Measurements from ENCODE around the gene ADAMTS5.

The ADAMTS5 gene

GRCh38 chr21:26912466-26912865 is 54.4 kb downstream of the ADAMTS5 start:
- Histone ChIP-seq H3K36me3 (ENCODE audit: insufficient read depth, low read length) (no peaks in the 10 kb centered on the region), H3K4me2 (ENCODE audit: insufficient read depth, low read length) (no peak overlapping the region), H4K20me1 (ENCODE audit: insufficient read depth, low read length) (no peaks in the 10 kb centered on the region), H3K4me3 (ENCODE audit: low read depth in 1 of 2, low read length in 2 of 2) (no peak overlapping the region), H3K9me3 (ENCODE audit: insufficient read depth, low read length, severe bottlenecking) (peaks cover 6% of the 10 kb centered on the region), H3K79me2 (ENCODE audit: insufficient read depth, low read length) (no peaks in the 10 kb centered on the region), H3K27ac (ENCODE audit: low read length) (no peak overlapping the region), H3K27me3 (ENCODE audit: insufficient read depth, low read length, poor library complexity) (no peaks in the 10 kb centered on the region), H3K9ac (ENCODE audit: low read depth, low read length) (no peak overlapping the region), H2AFZ (ENCODE audit: low read depth, low read length) (no peak overlapping the region), H3K4me1 (ENCODE audit: insufficient read depth, low read length) (no peaks in the 10 kb centered on the region)
- DNase-seq (no peak), ATAC-seq (ENCODE audit: insufficient read depth, low read depth) (no peak)
- TF ChIP-seq EZH2 (IDR thresholded peaks at IDR 0.05; ENCODE audit: borderline replicate concordance, low read depth, low read length, severe bottlenecking) (no peak), CTCF (IDR thresholded peaks at IDR 0.05; ENCODE audit: borderline replicate concordance, extremely low read depth, low read length, poor library complexity, severe bottlenecking) (no peak)

- DNase-seq = no peak
- no peak overlapping the region for H3K4me2 ChIP-seq (ENCODE audit: insufficient read depth, low read length)
Measured at GRCh38 chr21:26909972-26910371, 56.9 kb downstream of the ADAMTS5 start.

GRCh38 chr21:26900980-26901379 is 65.9 kb downstream of the ADAMTS5 start:
- Histone ChIP-seq H3K27me3 (ENCODE audit: insufficient read depth, low read length, poor library complexity) (no peaks in the 10 kb centered on the region), H3K4me2 (ENCODE audit: insufficient read depth, low read length) (no peak overlapping the region), H2AFZ (ENCODE audit: low read depth, low read length) (no peak overlapping the region), H3K9me3 (ENCODE audit: insufficient read depth, low read length, severe bottlenecking) (no peaks in the 10 kb centered on the region), H3K4me1 (ENCODE audit: insufficient read depth, low read length) (no peaks in the 10 kb centered on the region), H3K4me3 (ENCODE audit: low read depth in 1 of 2, low read length in 2 of 2) (no peak overlapping the region), H3K27ac (ENCODE audit: low read length) (no peak overlapping the region), H3K9ac (ENCODE audit: low read depth, low read length) (no peak overlapping the region), H4K20me1 (ENCODE audit: insufficient read depth, low read length) (no peaks in the 10 kb centered on the region), H3K36me3 (ENCODE audit: insufficient read depth, low read length) (no peaks in the 10 kb centered on the region), H3K79me2 (ENCODE audit: insufficient read depth, low read length) (no peaks in the 10 kb centered on the region)
- DNase-seq (no peak), ATAC-seq (ENCODE audit: insufficient read depth, low read depth) (no peak)
- TF ChIP-seq CTCF (IDR thresholded peaks at IDR 0.05; ENCODE audit: borderline replicate concordance, extremely low read depth, low read length, poor library complexity, severe bottlenecking) (no peak), EZH2 (IDR thresholded peaks at IDR 0.05; ENCODE audit: borderline replicate concordance, low read depth, low read length, severe bottlenecking) (no peak)

More at GRCh38 chr21:26909972-26910371, 56.9 kb downstream of the ADAMTS5 start:
- H3K9ac ChIP-seq (ENCODE audit: low read depth, low read length) = no peak overlapping the region
- no peaks in the 10 kb centered on the region for H3K79me2 ChIP-seq (ENCODE audit: insufficient read depth, low read length)
- H3K4me3 ChIP-seq (ENCODE audit: low read depth in 1 of 2, low read length in 2 of 2) = no peak overlapping the region
- no peak overlapping the region for H3K27ac ChIP-seq (ENCODE audit: low read length)
- H4K20me1 ChIP-seq (ENCODE audit: insufficient read depth, low read length) = no peaks in the 10 kb centered on the region
- H3K27me3 ChIP-seq (ENCODE audit: insufficient read depth, low read length, poor library complexity) = no peaks in the 10 kb centered on the region
- no peak for TF ChIP-seq EZH2 (IDR thresholded peaks at IDR 0.05; ENCODE audit: borderline replicate concordance, low read depth, low read length, severe bottlenecking)
- no peak for TF ChIP-seq CTCF (IDR thresholded peaks at IDR 0.05; ENCODE audit: borderline replicate concordance, extremely low read depth, low read length, poor library complexity, severe bottlenecking)
- peaks cover 6% of the 10 kb centered on the region for H3K9me3 ChIP-seq (ENCODE audit: insufficient read depth, low read length, severe bottlenecking)
- no peak overlapping the region for H2AFZ ChIP-seq (ENCODE audit: low read depth, low read length)
- no peak for ATAC-seq (ENCODE audit: insufficient read depth, low read depth)
- no peaks in the 10 kb centered on the region for H3K36me3 ChIP-seq (ENCODE audit: insufficient read depth, low read length)
- no peaks in the 10 kb centered on the region for H3K4me1 ChIP-seq (ENCODE audit: insufficient read depth, low read length)

GRCh38 chr21:26892151-26892550 is 74.7 kb downstream of the ADAMTS5 start:
- Histone ChIP-seq H3K4me1 (ENCODE audit: insufficient read depth, low read length) (no peaks in the 10 kb centered on the region), H2AFZ (ENCODE audit: low read depth, low read length) (no peak overlapping the region), H3K79me2 (ENCODE audit: insufficient read depth, low read length) (no peaks in the 10 kb centered on the region), H3K4me2 (ENCODE audit: insufficient read depth, low read length) (no peak overlapping the region), H3K9me3 (ENCODE audit: insufficient read depth, low read length, severe bottlenecking) (no peaks in the 10 kb centered on the region), H4K20me1 (ENCODE audit: insufficient read depth, low read length) (no peaks in the 10 kb centered on the region), H3K27ac (ENCODE audit: low read length) (no peak overlapping the region), H3K36me3 (ENCODE audit: insufficient read depth, low read length) (no peaks in the 10 kb centered on the region), H3K27me3 (ENCODE audit: insufficient read depth, low read length, poor library complexity) (no peaks in the 10 kb centered on the region), H3K9ac (ENCODE audit: low read depth, low read length) (no peak overlapping the region), H3K4me3 (ENCODE audit: low read depth in 1 of 2, low read length in 2 of 2) (no peak overlapping the region)
- TF ChIP-seq CTCF (IDR thresholded peaks at IDR 0.05; ENCODE audit: borderline replicate concordance, extremely low read depth, low read length, poor library complexity, severe bottlenecking) = no peak
- TF ChIP-seq EZH2 (IDR thresholded peaks at IDR 0.05; ENCODE audit: borderline replicate concordance, low read depth, low read length, severe bottlenecking) = no peak
- ATAC-seq (ENCODE audit: insufficient read depth, low read depth) (no peak), DNase-seq (no peak)

Measured in DND-41 (cell line).